Astrocyte (in vitro differentiated cells and primary cell): ENCODE data around the gene GRM2.

ENCODE experiments used
- CTCF ChIP-seq: IDR thresholded peaks from 2 replicates; pipeline ENCODE4 v1.5.1; 2011; ENCODE audit warnings: low read depth, mild to moderate bottlenecking, inconsistent platforms, low read length, moderate library complexity; ENCODE audit not compliant: insufficient read depth
- EZH2 ChIP-seq: IDR thresholded peaks from 2 replicates; pipeline ENCODE4 v1.6.1; 2012; ENCODE audit warnings: mild to moderate bottlenecking, low read length, inconsistent platforms; ENCODE audit not compliant: insufficient read depth

- TF ChIP-seq CTCF (no peak), EZH2 (no peak)
Measured at GRCh38 chr3:51710631-51711351, 3.9 kb downstream of the GRM2 start.
